Stimulated activated effector memory CD8-positive, alpha-beta T cell treated with anti-CD3 and anti-CD28 coated beads, Interleukin-12 subunit alpha, Interleukin-12 subunit beta, amount 100 ng/mL, for 72 hours (primary cell): ENCODE results near the gene ABCC10.
"Not testable (repeated sequence)": the region's sequence is repeated elsewhere in the genome, so short reads cannot be mapped to it uniquely, and the experiment has no call there.

ENCODE experiments used
- ATAC-seq: fragments of 150-1000 bp; cut with Tn5 transposase; 2 replicates; pipeline ENCODE4 v1.10.0; 2021
- DNase-seq, 2 donors: peaks; one replicate each; pipeline ENCODE4 v3.0.0; 2021 to 2022; ENCODE audit warnings: low spot score in 2 of 2
- H3K27ac Mint-ChIP-seq: one replicate; pipeline ENCODE4 v1.8.0; 2022; ENCODE audit warnings: mild to moderate bottlenecking, mixed read lengths
- H3K36me3 Mint-ChIP-seq: one replicate; pipeline ENCODE4 v1.8.0; 2022; ENCODE audit warnings: mild to moderate bottlenecking, mixed read lengths
- H3K4me1 Mint-ChIP-seq: one replicate; pipeline ENCODE4 v1.8.0; 2022; ENCODE audit warnings: mixed read lengths
- H3K4me3 Mint-ChIP-seq: one replicate; pipeline ENCODE4 v1.8.0; 2022; ENCODE audit warnings: mild to moderate bottlenecking, mixed read lengths
- H3K9me3 Mint-ChIP-seq: one replicate; pipeline ENCODE4 v1.8.0; 2022; ENCODE audit warnings: mixed read lengths

Gene ABCC10

GRCh38 chr6:43467265-43467664 lies 39.9 kb downstream of the ABCC10 start:
- H3K36me3 Mint-ChIP-seq, H3K9me3 Mint-ChIP-seq, H3K4me3 Mint-ChIP-seq, H3K4me1 Mint-ChIP-seq, H3K27ac Mint-ChIP-seq, DNase-seq, ATAC-seq: not testable (repeated sequence)

DNA sequence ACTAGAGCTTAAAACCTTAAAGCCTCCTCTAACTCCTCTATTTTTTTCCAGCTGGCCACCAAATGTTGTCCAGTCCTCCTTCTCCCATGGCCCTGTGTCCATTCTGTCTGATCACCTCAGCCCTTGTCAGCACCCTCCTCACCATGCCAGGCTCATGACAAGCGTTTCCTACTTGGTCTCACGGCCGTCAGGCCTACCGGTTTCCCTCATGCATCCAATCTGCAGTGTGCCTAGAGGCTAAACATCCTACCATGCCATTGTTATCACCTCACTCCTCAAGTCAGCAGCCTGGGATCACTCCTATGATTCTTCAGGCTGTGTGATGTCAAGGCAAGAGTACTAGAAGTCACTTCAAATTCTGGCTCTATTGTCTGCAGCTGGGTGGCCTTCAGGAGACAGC lies 40.4 kb downstream of the ABCC10 start:
- ATAC-seq: no peak
- H3K9me3 Mint-ChIP-seq: no peaks in the 10 kb centered on the region
- H3K4me3 Mint-ChIP-seq: no peak overlapping the region
- no peaks in the 10 kb centered on the region for H3K36me3 Mint-ChIP-seq
- no peaks in the 10 kb centered on the region for H3K4me1 Mint-ChIP-seq
- DNase-seq: no peak
- H3K27ac Mint-ChIP-seq: peak overlapping the region; percentile 23

DNA sequence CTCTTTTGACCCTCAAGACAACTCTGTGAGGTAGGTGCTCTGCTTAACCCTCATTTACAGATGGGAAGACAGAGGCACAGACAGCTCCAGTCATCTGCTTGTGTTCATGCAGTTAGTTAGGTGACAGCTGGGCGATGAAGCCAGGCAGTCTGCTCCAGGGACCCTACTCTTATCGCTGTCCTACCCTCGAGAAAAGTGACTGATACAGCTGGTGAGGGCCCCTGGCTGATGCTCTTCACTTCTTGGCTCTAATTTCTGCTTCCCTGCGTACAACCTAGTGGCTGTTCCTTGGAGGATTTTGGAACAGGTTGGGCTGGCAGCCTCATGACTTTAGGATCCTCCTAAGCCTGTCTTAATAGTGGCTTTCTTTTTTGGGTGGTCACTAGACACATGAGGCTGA lies 40.9 kb downstream of the ABCC10 start:
- ATAC-seq: no peak
- Mint-ChIP-seq H3K9me3 (no peaks in the 10 kb centered on the region), H3K36me3 (no peaks in the 10 kb centered on the region), H3K27ac (peak overlapping the region; percentile 23), H3K4me1 (no peaks in the 10 kb centered on the region), H3K4me3 (no peak overlapping the region)
- no peak for DNase-seq

DNA sequence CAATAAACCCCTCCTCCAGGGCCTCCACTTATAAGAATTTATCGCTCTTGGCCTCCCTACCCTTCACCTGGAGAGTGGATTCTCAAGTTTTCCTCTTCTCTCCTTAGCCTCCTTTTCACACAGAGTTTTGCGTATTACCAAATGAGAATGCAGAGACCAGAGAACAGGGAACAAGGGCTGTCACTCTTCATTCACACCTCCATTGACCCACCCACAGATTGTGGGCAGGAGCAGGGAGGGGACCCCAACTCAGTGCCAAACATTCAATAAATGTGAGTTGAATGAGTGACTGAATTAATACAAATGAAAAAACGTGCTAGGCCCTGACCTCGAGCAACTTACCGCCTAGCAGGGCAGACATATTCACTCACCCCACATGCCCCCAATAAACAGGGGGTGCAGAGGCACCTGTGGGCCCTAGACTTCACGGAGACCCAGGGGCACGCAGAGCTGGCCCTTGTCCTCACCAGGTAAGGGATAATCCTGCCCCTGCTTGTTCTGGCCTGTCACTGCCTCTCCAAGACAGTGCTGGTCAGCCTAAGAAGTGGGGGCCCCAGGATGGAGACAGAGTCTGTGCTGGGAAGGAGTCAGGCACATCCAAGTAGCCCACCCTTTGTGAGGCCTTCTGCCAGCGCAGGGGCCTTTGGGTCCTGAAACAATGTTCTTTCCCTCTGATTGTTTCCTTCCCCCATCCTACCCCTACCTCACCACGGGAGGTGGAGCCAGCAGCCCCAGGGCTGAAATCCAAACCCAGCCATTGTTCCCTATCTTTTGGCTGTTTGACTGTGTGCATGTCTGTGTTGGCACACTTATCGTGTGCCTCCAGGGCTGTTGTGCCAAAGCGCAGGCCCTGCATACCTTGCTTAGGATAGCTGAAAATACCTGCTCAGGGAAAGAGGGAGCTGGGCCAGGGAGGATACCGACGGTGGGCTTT lies 41.7 kb downstream of the ABCC10 start:
- no peaks in the 10 kb centered on the region for H3K36me3 Mint-ChIP-seq
- no peak overlapping the region for H3K27ac Mint-ChIP-seq
- ATAC-seq: no peak
- no peaks in the 10 kb centered on the region for H3K4me1 Mint-ChIP-seq
- H3K9me3 Mint-ChIP-seq: no peaks in the 10 kb centered on the region
- no peak overlapping the region for H3K4me3 Mint-ChIP-seq
- no peak for DNase-seq

GRCh38 chr6:43469947-43470346 lies 42.6 kb downstream of the ABCC10 start:
- Mint-ChIP-seq H3K4me1 (no peaks in the 10 kb centered on the region), H3K36me3 (no peaks in the 10 kb centered on the region), H3K9me3 (no peaks in the 10 kb centered on the region), H3K27ac (no peak overlapping the region), H3K4me3 (no peak overlapping the region)
- ATAC-seq (peak; percentile 69), DNase-seq (no peak)

DNA sequence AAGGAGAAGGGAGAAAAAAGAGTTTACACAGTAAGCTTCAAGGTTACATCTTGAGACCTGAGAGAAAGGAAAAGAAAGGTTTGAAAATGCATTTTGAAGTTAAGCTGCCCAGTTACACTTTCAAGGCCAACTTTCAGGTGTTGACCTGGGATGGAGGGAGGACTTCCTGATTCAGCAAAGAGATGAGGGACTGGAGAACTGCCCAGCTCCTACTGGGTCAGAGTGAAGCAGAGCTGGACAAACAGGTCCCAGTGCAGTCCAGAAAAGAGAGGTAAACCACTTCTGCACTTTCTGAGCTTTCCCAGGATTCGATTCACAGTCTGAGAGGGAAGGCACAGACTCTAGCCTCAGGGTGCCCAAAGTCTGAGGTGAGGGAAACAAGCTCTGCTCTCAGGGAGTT lies 44.1 kb downstream of the ABCC10 start:
- Mint-ChIP-seq H3K9me3 (no peaks in the 10 kb centered on the region), H3K36me3 (no peaks in the 10 kb centered on the region), H3K27ac (no peak overlapping the region), H3K4me1 (no peaks in the 10 kb centered on the region), H3K4me3 (no peak overlapping the region)
- DNase-seq: no peak
- no peak for ATAC-seq

DNA sequence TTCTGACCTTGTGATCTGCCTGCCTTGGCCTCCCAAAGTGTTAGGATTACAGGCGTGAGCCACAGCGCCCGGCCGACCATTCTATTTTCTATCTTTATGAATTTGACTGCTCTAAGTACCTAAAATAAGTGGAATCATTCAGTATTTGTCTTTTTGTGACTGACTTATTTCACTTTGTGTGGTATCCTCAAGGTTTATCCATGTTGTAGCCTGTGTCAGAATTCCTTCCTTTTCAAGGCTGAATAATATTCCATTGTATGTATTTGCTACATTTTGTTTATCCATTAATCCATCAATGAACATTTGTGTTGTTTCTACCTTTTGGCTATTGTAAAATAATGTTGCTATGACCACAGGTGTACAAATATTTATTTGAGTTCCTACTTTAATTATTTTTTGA lies 45.2 kb downstream of the ABCC10 start:
- DNase-seq (no peak), ATAC-seq (no peak)
- no peak overlapping the region for H3K4me3 Mint-ChIP-seq
- peaks cover 10% of the 10 kb centered on the region for H3K4me1 Mint-ChIP-seq
- no peaks in the 10 kb centered on the region for H3K9me3 Mint-ChIP-seq
- H3K27ac Mint-ChIP-seq: no peak overlapping the region
- peaks cover 10% of the 10 kb centered on the region for H3K36me3 Mint-ChIP-seq

GRCh38 chr6:43475516-43475915 lies 48.2 kb downstream of the ABCC10 start:
- ATAC-seq: no peak
- DNase-seq: no peak
- Mint-ChIP-seq H3K4me1 (peaks cover 30% of the 10 kb centered on the region), H3K27ac (no peak overlapping the region), H3K9me3 (no peaks in the 10 kb centered on the region), H3K36me3 (peaks cover 26% of the 10 kb centered on the region), H3K4me3 (no peak overlapping the region)

- no peak for ATAC-seq
Measured at GRCh38 chr6:43476746-43477145, 49.4 kb downstream of the ABCC10 start.

DNA sequence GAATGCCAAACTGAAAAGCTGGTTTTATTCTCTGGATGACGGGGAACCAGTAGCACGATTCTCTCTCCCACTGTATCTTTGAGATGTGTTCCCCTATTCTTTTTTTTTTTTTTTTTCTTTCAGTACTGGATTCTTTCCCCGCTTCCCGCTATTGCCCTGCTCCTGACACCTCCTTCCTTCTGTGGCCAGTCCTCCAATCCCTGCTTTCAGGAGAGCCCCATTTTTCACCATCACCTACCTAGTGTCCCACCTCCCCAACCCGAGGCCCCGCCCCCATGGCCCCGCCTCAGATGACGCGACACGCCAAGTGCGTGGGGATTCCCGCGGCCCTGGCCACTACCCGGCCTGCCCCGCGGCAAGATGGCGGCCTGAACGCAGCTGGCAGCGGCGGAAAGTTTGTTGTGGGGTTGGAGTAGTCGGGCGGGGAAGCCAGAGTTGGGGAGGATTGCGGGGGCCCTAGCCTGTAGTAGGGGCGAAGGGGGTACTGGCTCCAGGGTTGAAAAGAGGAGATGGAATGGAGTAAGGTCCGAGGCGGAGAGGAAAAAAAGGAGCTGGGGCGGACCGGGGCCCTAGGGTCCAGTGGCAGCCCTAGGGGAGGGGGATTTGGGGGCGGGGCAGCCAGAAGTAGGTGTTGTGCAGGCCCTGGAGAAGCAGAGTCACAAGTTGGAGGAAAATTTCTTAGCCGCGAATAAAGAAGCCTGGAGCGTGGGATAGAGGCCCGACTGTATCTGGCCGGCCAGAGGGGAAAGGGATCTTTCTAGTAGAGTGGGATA lies 50.1 kb downstream of the ABCC10 start, which contains the start of gene TJAP1:
Gene TJAP1 (plus strand): TSS at position 336 of the 773 bp plus-strand sequence. CDS start 21,432 bp downstream, outside the sequence.
- ATAC-seq: peak; percentile 99
- peak; percentile 96 to 98 for DNase-seq
- H3K4me1 Mint-ChIP-seq: peaks cover 45% of the 10 kb centered on the region

More at GRCh38 chr6:43476746-43477145, 49.4 kb downstream of the ABCC10 start:
- Mint-ChIP-seq H3K4me1 (peaks cover 38% of the 10 kb centered on the region), H3K9me3 (no peaks in the 10 kb centered on the region), H3K27ac (peak overlapping the region; percentile 98), H3K4me3 (peak overlapping the region; percentile 95), H3K36me3 (peaks cover 39% of the 10 kb centered on the region)
- DNase-seq: no peak

GRCh38 chr6:43478008-43478372 lies 50.6 kb downstream of the ABCC10 start:
- Mint-ChIP-seq H3K27ac (peak overlapping the region; percentile 98), H3K4me3 (peak overlapping the region; percentile 95), H3K9me3 (no peaks in the 10 kb centered on the region), H3K36me3 (peaks cover 46% of the 10 kb centered on the region), H3K4me1 (peaks cover 49% of the 10 kb centered on the region)
- DNase-seq (no peak), ATAC-seq (no peak)

More for the DNA sequence above, 50.1 kb downstream of the ABCC10 start, which contains the start of gene TJAP1:
- Mint-ChIP-seq H3K4me3 (peak within 1 kb of the TSS; percentile 95), H3K9me3 (no peaks in the 10 kb centered on the region), H3K27ac (peak within 1 kb of the TSS; percentile 98), H3K36me3 (peaks cover 43% of the 10 kb centered on the region)

- Mint-ChIP-seq H3K36me3 (peaks cover 52% of the 10 kb centered on the region), H3K4me1 (peaks cover 55% of the 10 kb centered on the region), H3K27ac (no peak overlapping the region), H3K4me3 (no peak overlapping the region), H3K9me3 (no peaks in the 10 kb centered on the region)
- DNase-seq: no peak
- ATAC-seq: no peak
Measured at GRCh38 chr6:43481075-43481474, 53.7 kb downstream of the ABCC10 start.

DNA sequence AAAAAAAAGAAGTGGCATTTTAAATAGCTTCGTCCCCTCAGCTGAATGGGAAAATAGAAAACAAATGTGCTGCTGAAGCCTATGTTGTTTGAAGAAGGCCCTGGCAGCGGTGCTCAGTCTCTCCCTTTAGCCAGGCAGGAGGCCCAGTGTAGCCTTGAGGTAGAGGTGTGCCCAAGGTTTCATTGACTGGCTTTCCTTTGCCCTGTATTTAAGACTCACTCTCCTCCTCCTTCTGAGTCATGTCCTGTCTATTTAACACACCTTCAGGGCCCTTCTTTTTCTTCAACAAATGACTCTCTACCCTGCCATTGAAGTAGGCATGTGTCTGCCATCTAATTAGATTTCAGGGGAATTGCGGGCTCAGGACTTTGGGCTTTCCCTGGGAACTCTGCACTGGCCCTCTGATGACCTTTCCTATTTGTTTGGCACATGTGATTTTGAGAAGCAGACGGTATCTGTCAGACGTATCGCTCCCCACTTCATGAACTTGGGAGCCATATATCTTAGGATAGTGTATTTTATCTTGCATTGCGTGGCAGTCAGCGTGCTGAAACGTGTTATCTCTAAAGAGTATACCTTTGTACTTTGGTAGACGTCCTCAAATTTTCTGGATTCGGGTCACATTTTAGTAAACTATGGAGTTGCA lies 54.4 kb downstream of the ABCC10 start:
- Mint-ChIP-seq H3K36me3 (peaks cover 55% of the 10 kb centered on the region), H3K27ac (peak overlapping the region; percentile 54), H3K4me1 (peaks cover 53% of the 10 kb centered on the region), H3K4me3 (no peak overlapping the region), H3K9me3 (no peaks in the 10 kb centered on the region)
- peak; percentile 49 for ATAC-seq
- DNase-seq: no peak

DNA sequence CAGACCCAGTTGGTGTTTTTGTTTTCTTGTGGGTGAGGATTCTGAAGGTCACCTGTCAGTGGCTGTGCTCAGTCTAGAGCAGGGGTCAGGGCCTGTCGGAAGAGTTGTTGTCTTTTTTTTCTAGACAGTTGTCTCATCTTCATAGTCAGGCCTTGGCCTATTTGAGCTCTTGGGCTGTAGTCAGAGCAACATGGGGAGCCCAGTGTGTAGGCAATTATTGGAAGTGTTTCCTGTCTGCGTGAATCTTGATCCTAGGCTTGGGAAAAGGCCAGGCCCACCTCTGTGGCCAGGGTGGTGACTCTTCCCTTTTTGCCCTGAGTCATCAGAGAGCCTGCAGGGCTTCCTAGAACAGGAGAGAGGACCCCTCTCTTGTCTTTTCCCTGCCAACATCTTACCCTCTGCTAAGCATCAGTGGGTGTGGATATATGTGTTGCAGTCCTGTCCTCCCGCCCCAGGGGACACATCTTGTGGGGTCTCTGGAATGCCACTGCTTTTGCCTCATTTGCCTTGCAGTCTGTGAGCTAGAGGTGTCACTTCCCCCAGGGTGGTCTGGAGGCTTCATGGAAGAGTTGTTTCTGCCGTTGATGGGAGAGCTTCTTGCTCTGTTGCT lies 61.4 kb downstream of the ABCC10 start:
- no peak for ATAC-seq

More for the DNA sequence above, 61.4 kb downstream of the ABCC10 start:
- H3K27ac Mint-ChIP-seq: peak overlapping the region; percentile 34
- H3K36me3 Mint-ChIP-seq: peaks cover 24% of the 10 kb centered on the region
- H3K4me1 Mint-ChIP-seq: peaks cover 14% of the 10 kb centered on the region
- no peak for DNase-seq
- H3K9me3 Mint-ChIP-seq: no peaks in the 10 kb centered on the region
- H3K4me3 Mint-ChIP-seq: no peak overlapping the region
